SK-N-SH (cell line): ENCODE measurements around the gene SLC25A20. TPM values are rescaled to one million over a fixed set of nuclear protein-coding genes. Genes with fewer than 3 reads are reported as not detected.

Experiments
- CTCF ChIA-PET: fragments of 300-600, 350-600 bp; formaldehyde crosslinking; extraction: SDS; loops from one replicate; lab custom pipeline; 2021; lab: Yijun Ruan, JAX
- POLR2A ChIA-PET: fragments of 350-600 bp; sonication (Branson Sonifier 250); formaldehyde crosslinking; extraction: SDS; loops from one replicate; lab custom pipeline; 2020; ENCODE audit warnings: antibody characterized with exemption, inconsistent platforms; lab: Yijun Ruan, JAX
- DNase-seq: peaks from one replicate; pipeline ENCODE4 v3.0.0; 2012
- H2AFZ ChIP-seq: fragments of 200-600 bp; sonication (generic); 2 replicates; pipeline ENCODE4 v1.8.1; 2016; ENCODE audit warnings: antibody characterized with exemption, mild to moderate bottlenecking, low read depth
- H3F3A ChIP-seq: fragments of 200-600 bp; sonication (generic); replicated peaks from 2 replicates; pipeline ENCODE3; 2016; ENCODE audit warnings: antibody characterized with exemption, mild to moderate bottlenecking; ENCODE audit not compliant: insufficient read depth
- H3K27ac ChIP-seq, 2 experiments: fragments of 200-500 bp in 1 of 2; fragments of 200-600 bp in 1 of 2; sonication (Bioruptor generic) in 1 of 2; sonication (generic), shearing (Covaris generic) in 1 of 2; 2 replicates each; pipeline versions ENCODE4 v1.5.1 to v1.6.1; 2014 to 2016; ENCODE audit warnings: low read depth in 2 of 2, inconsistent platforms in 1 of 2, low read length in 1 of 2, mild to moderate bottlenecking in 1 of 2, mixed read lengths in 1 of 2
- H3K27me3 ChIP-seq: fragments of 200-600 bp; sonication (generic), shearing (Covaris generic); 2 replicates; pipeline ENCODE4 v1.6.1; 2016; ENCODE audit warnings: mixed run types; ENCODE audit not compliant: insufficient read depth
- H3K36me3 ChIP-seq, 2 experiments: fragments of 200-500 bp in 1 of 2; fragments of 200-600 bp in 1 of 2; sonication (Bioruptor generic) in 1 of 2; sonication (generic) in 1 of 2; replicated peaks in 1 of 2; 2 replicates each; pipeline versions ENCODE3 to v1.5.1; 2014 to 2016; ENCODE audit warnings: low read length in 1 of 2, mild to moderate bottlenecking in 1 of 2; ENCODE audit not compliant: insufficient read depth in 2 of 2, control insufficient read depth in 1 of 2
- H3K4me1 ChIP-seq, 2 experiments: fragments of 200-500 bp in 1 of 2; fragments of 200-600 bp in 1 of 2; sonication (Bioruptor generic) in 1 of 2; sonication (generic), shearing (Covaris generic) in 1 of 2; 2 replicates each; pipeline versions ENCODE4 v1.5.1 to v1.6.1; 2014 to 2016; ENCODE audit warnings: low read depth in 1 of 2, low read length in 1 of 2, mixed run types in 1 of 2; ENCODE audit not compliant: insufficient read depth in 2 of 2, control insufficient read depth in 1 of 2
- H3K4me2 ChIP-seq: fragments of 200-600 bp; sonication (generic), shearing (Covaris generic); 2 replicates; pipeline ENCODE4 v1.6.1; 2017; ENCODE audit warnings: mixed run types
- H3K4me3 ChIP-seq, 2 experiments: fragments of 200-500 bp in 1 of 2; fragments of 200-600 bp in 1 of 2; sonication (Bioruptor generic) in 1 of 2; sonication (generic), shearing (Covaris generic) in 1 of 2; 2 replicates each; pipeline versions ENCODE4 v1.5.1 to v1.8.1; 2014 to 2016; ENCODE audit warnings: low read depth in 2 of 2, inconsistent platforms in 1 of 2, low read length in 1 of 2, mild to moderate bottlenecking in 1 of 2, mixed read lengths in 1 of 2, moderate library complexity in 1 of 2
- H3K79me2 ChIP-seq: fragments of 200-600 bp; sonication (generic); 2 replicates; pipeline ENCODE4 v1.8.1; 2017; ENCODE audit warnings: mild to moderate bottlenecking; ENCODE audit not compliant: insufficient read depth
- H3K9ac ChIP-seq: fragments of 200-600 bp; sonication (generic); 2 replicates; pipeline ENCODE4 v1.6.1; 2017; ENCODE audit warnings: mixed run types
- H3K9me2 ChIP-seq: fragments of 200-600 bp; sonication (generic); 2 replicates; pipeline ENCODE4 v1.6.1; 2017; ENCODE audit warnings: mixed run types
- H3K9me3 ChIP-seq: fragments of 200-600 bp; sonication (generic); 2 replicates; pipeline ENCODE4 v1.6.1; 2017; ENCODE audit warnings: mixed run types, mild to moderate bottlenecking, moderate library complexity
- H4K20me1 ChIP-seq: fragments of 200-600 bp; sonication (generic); 2 replicates; pipeline ENCODE4 v1.6.1; 2017; ENCODE audit warnings: mild to moderate bottlenecking, mixed run types; ENCODE audit not compliant: insufficient read depth
- CHD2 ChIP-seq: fragments of 150-350 bp; IDR thresholded peaks from 2 replicates; pipeline ENCODE4 v1.6.1; 2018; ENCODE audit warnings: low read length; ENCODE audit not compliant: partially characterized antibody
- ELF1 ChIP-seq: IDR thresholded peaks from 2 replicates; pipeline ENCODE4 v1.4.0; 2012
- EP300 ChIP-seq, 2 experiments: IDR thresholded peaks; 2 replicates each; pipeline versions ENCODE4 v1.4.0 to v1.6.1; 2012; ENCODE audit warnings: borderline replicate concordance in 1 of 2, low read depth in 1 of 2, low read length in 1 of 2
- FOXM1 ChIP-seq: IDR thresholded peaks from 2 replicates; pipeline ENCODE4 v1.4.0; 2012; ENCODE audit warnings: low read depth, mild to moderate bottlenecking
- GATA2 ChIP-seq: sonication (generic); formaldehyde crosslinking; IDR thresholded peaks from 2 replicates; pipeline ENCODE4 v1.5.0; 2020; ENCODE audit warnings: mild to moderate bottlenecking, missing genetic modification reagents
- JUND ChIP-seq: IDR thresholded peaks from 2 replicates; pipeline ENCODE4 v1.4.0; 2012
- MEF2A ChIP-seq: IDR thresholded peaks from 2 replicates; pipeline ENCODE4 v1.4.0; 2012; ENCODE audit warnings: low read depth, borderline replicate concordance
- MXI1 ChIP-seq: IDR thresholded peaks from 2 replicates; pipeline ENCODE4 v1.6.1; 2012; ENCODE audit warnings: mild to moderate bottlenecking, low read depth, low read length, improper control_type of control experiment
- NFIC ChIP-seq: IDR thresholded peaks from 2 replicates; pipeline ENCODE4 v1.4.0; 2012; ENCODE audit warnings: borderline replicate concordance
- POLR2AphosphoS5 ChIP-seq: IDR thresholded peaks from 2 replicates; pipeline ENCODE4 v1.6.1; 2012; ENCODE audit warnings: low read depth, low read length
- RCOR1 ChIP-seq: fragments of 150-350 bp; IDR thresholded peaks from 2 replicates; pipeline ENCODE4 v1.6.1; 2017; ENCODE audit warnings: antibody characterized with exemption, low read length
- RFX5 ChIP-seq: IDR thresholded peaks from 2 replicates; pipeline ENCODE4 v1.6.1; 2012; ENCODE audit warnings: mild to moderate bottlenecking, improper control_type of control experiment, low read length
- SIN3A ChIP-seq: IDR thresholded peaks from 2 replicates; pipeline ENCODE4 v1.6.1; 2012; ENCODE audit warnings: low read depth, mild to moderate bottlenecking, low read length, moderate library complexity, borderline replicate concordance
- TEAD4 ChIP-seq: IDR thresholded peaks from 2 replicates; pipeline ENCODE4 v1.4.0; 2012; ENCODE audit warnings: mild to moderate bottlenecking, borderline replicate concordance; ENCODE audit not compliant: insufficient read depth
- ZBTB33 ChIP-seq: IDR thresholded peaks from 2 replicates; pipeline ENCODE4 v1.4.0; 2012; ENCODE audit warnings: low read depth, borderline replicate concordance
- WGBS: methylation state at CpG from one replicate; pipeline ENCODE4 v1.1.6; 2017; ENCODE audit warnings: low lambda C conversion rate; 5-methylcytosine and 5-hydroxymethylcytosine counted together
- polyA plus RNA-seq, 3 experiments: library from polyadenylated mRNA; depleted of rRNA; stranded (reverse); fragments of >200 nt; gene quantifications; 2 replicates each; pipeline ENCODE4 v1.2.3, GENCODE V29; 2012
- TF ChIP-seq, protein P1 (sequence below): IDR thresholded peaks from 2 replicates; pipeline ENCODE4 v1.6.1; 2012; ENCODE audit warnings: mild to moderate bottlenecking, low read depth, low read length, moderate library complexity
- TF ChIP-seq, protein P2 (sequence below): IDR thresholded peaks from 2 replicates; pipeline ENCODE4 v1.4.0; 2012; ENCODE audit warnings: low read depth, borderline replicate concordance

The SLC25A20 gene
- polyA plus RNA-seq, 1 of the 3 experiments (the other 2 are of a cell fraction), result 30.3 TPM

DNA sequence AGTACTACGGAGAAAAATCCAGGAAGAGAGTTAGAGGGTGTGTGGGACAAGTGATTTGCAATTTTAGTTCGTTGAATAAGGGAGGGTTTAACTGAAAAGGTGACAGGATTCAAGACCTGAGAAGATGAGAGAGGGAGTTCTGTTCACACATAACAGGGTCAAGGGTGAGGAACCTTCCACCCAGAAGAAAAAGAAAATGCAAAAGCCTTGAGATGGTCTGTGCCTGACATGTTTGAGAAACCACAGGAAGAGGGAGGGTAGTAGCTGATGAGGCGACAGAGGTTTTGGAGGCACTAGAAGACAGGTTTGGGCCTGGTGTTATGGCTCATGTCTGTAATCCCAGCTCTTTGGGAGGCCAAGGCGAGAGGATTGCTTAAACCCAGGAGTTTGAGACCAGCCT is 591 bp upstream of the SLC25A20 start (continued):
- TF ChIP-seq ZBTB33 (no peak), RFX5 (no peak), ELF1 (no peak), SIN3A (no peak), CHD2 (no peak)

- CTCF ChIA-PET, result interaction anchor here (1.1 to 1.6 kb wide), 3 partner anchors 11 to 158 kb away, joined by 3 to 4 read pairs (median 4); no protein-coding TSS in a partner anchor
- Histone ChIP-seq H2AFZ (peak overlapping the region; percentile 95), H3K9me3 (no peaks in the 10 kb centered on the region), H3K4me2 (peak overlapping the region; percentile 94), H3K4me1 (peaks cover 7 to 9% of the 10 kb centered on the region in 2 experiments; a peak in 1 of 4 replicates), H3K36me3 (no peaks in the 10 kb centered on the region), H3K4me3 (peak overlapping the region; percentile 64 to 85), H3K9me2 (no peaks in the 10 kb centered on the region), H3K27ac (peak overlapping the region in 1 of 2 experiments; percentile 59; a peak in 1 of 4 replicates), H3K27me3 (no peaks in the 10 kb centered on the region), H3F3A (no peaks in the 10 kb centered on the region), H3K79me2 (no peaks in the 10 kb centered on the region), H3K9ac (peak overlapping the region; percentile 60; the same call in 1 of the 2 replicates), H4K20me1 (no peaks in the 10 kb centered on the region)
- no peak for DNase-seq
- POLR2A ChIA-PET, result interaction anchor here (0.6 to 2.0 kb wide), 4 partner anchors 20 to 181 kb away, joined by 3 to 6 read pairs (median 4); partner anchors contain the start of genes ARIH2 and IP6K2
- WGBS, result 64% methylated on average over 17 of the region's 17 CpGs
- TF ChIP-seq MXI1 (no peak), GATA2 (CRISPR knock-in tag) (no peak), JUND (no peak), FOXM1 (no peak)
Observed at GRCh38 chr3:48897460-48898376, 964 bp downstream of the SLC25A20 start.

DNA sequence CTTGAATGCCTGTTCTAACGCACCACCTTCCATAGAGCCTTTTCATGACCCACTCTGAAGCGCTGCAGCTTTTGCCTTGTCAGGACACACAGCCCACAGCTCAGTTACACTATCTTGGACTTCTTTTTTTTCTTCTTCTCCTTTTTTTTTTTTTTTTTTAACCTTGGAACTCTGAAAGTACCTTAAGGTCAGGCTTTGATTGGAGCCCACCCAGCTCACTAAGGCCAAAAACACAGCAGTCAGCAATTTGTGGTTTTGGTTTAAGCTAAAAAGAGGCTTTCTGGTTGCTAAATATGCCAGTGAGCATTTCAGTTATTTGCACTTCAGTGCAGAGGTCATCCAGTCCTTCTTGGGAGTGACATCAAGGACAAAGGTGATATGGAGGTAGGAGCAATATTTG is 1.7 kb downstream of the SLC25A20 start:
- Histone ChIP-seq H3K27ac (no peak overlapping the region), H3K9ac (no peak overlapping the region), H4K20me1 (no peaks in the 10 kb centered on the region), H3K79me2 (no peaks in the 10 kb centered on the region), H3K9me3 (no peaks in the 10 kb centered on the region), H3K4me3 (no peak overlapping the region), H3K4me1 (peaks cover 7 to 9% of the 10 kb centered on the region in 2 experiments; a peak in 1 of 4 replicates), H3K36me3 (no peaks in the 10 kb centered on the region), H2AFZ (no peak overlapping the region), H3K27me3 (no peaks in the 10 kb centered on the region), H3K9me2 (no peaks in the 10 kb centered on the region), H3K4me2 (no peak overlapping the region), H3F3A (no peaks in the 10 kb centered on the region)
- CTCF ChIA-PET, result interaction anchor here (0.8 to 1.6 kb wide), 4 partner anchors 9 to 157 kb away, joined by 3 to 4 read pairs (median 4); no protein-coding TSS in a partner anchor
- DNase-seq, result no peak
- POLR2A ChIA-PET, result interaction anchor here (0.6 kb wide), 1 partner anchor 169 kb away, joined by 3 read pairs; no protein-coding TSS in a partner anchor
- WGBS, result 98% methylated on average over 2 of the region's 2 CpGs
- TF ChIP-seq NFIC, result no peak
- TF ChIP-seq MXI1, result no peak
- no peak for TF ChIP-seq EP300 (IDR thresholded peaks at IDR 0.05; ENCODE audit: borderline replicate concordance in 1 of 2, low read depth in 1 of 2, low read length in 1 of 2)
- TF ChIP-seq RCOR1, result no peak
- TF ChIP-seq, protein P1, sequence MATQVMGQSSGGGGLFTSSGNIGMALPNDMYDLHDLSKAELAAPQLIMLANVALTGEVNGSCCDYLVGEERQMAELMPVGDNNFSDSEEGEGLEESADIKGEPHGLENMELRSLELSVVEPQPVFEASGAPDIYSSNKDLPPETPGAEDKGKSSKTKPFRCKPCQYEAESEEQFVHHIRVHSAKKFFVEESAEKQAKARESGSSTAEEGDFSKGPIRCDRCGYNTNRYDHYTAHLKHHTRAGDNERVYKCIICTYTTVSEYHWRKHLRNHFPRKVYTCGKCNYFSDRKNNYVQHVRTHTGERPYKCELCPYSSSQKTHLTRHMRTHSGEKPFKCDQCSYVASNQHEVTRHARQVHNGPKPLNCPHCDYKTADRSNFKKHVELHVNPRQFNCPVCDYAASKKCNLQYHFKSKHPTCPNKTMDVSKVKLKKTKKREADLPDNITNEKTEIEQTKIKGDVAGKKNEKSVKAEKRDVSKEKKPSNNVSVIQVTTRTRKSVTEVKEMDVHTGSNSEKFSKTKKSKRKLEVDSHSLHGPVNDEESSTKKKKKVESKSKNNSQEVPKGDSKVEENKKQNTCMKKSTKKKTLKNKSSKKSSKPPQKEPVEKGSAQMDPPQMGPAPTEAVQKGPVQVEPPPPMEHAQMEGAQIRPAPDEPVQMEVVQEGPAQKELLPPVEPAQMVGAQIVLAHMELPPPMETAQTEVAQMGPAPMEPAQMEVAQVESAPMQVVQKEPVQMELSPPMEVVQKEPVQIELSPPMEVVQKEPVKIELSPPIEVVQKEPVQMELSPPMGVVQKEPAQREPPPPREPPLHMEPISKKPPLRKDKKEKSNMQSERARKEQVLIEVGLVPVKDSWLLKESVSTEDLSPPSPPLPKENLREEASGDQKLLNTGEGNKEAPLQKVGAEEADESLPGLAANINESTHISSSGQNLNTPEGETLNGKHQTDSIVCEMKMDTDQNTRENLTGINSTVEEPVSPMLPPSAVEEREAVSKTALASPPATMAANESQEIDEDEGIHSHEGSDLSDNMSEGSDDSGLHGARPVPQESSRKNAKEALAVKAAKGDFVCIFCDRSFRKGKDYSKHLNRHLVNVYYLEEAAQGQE, result no peak
- TF ChIP-seq TEAD4, result no peak
- TF ChIP-seq MEF2A, result no peak
- no peak for TF ChIP-seq JUND
- TF ChIP-seq POLR2AphosphoS5, result no peak
- TF ChIP-seq, protein P2, sequence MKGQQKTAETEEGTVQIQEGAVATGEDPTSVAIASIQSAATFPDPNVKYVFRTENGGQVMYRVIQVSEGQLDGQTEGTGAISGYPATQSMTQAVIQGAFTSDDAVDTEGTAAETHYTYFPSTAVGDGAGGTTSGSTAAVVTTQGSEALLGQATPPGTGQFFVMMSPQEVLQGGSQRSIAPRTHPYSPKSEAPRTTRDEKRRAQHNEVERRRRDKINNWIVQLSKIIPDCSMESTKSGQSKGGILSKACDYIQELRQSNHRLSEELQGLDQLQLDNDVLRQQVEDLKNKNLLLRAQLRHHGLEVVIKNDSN, result no peak
